Measurements from ENCODE around the gene PFKFB4. TPM values are rescaled to one million over a fixed set of nuclear protein-coding genes. Genes with fewer than 3 reads are reported as not detected.

PFKFB4 gene
- total and polyA plus RNA-seq, 12 donors = 0.40 to 7.7 (median 1.2) TPM

GRCh38 chr3:48521635-48522034 lies 35.0 kb downstream of the PFKFB4 start:
- H3K4me1 ChIP-seq = no peaks in the 10 kb centered on the region
- WGBS, 2 donors = 83 to 98% methylated on average over 6 of the region's 6 CpGs
- no peaks in the 10 kb centered on the region for H3K9me3 ChIP-seq
- H3K27me3 ChIP-seq = no peaks in the 10 kb centered on the region
- DNase-seq (no peak), ATAC-seq (no peak)
- H3K36me3 ChIP-seq = peaks cover 0 to 59% (median 0%) of the 10 kb centered on the region in 9 donors
- TF ChIP-seq CTCF (IDR thresholded peaks at IDR 0.05) = no peak
- H3K4me3 ChIP-seq = no peak overlapping the region
- intact Hi-C loops (cut with DNase I) = no loop called here
- no peak overlapping the region for H3K27ac ChIP-seq

GRCh38 chr3:48519277-48519643 lies 37.3 kb downstream of the PFKFB4 start:
- Histone ChIP-seq H3K4me1 (peaks cover 0 to 4% (median 0%) of the 10 kb centered on the region in 9 donors), H3K36me3 (peaks cover 0 to 43% (median 0%) of the 10 kb centered on the region in 9 donors), H3K4me3 (no peak overlapping the region), H3K27ac (no peak overlapping the region), H3K27me3 (no peaks in the 10 kb centered on the region), H3K9me3 (no peaks in the 10 kb centered on the region)
- no peak for ATAC-seq
- TF ChIP-seq CTCF (IDR thresholded peaks at IDR 0.05) = no peak
- intact Hi-C loops (cut with DNase I) = no loop called here
- WGBS, 2 donors = 96 to 97% methylated on average over 9 of the region's 9 CpGs
- DNase-seq = no peak

- intact Hi-C loops (cut with DNase I) = no loop called here
- DNase-seq (no peak), ATAC-seq (no peak)
- Histone ChIP-seq H3K4me1 (peaks cover 0 to 4% (median 0%) of the 10 kb centered on the region in 9 donors), H3K4me3 (no peak overlapping the region), H3K36me3 (peaks cover 0 to 38% (median 0%) of the 10 kb centered on the region in 9 donors), H3K9me3 (no peaks in the 10 kb centered on the region), H3K27ac (no peak overlapping the region), H3K27me3 (no peaks in the 10 kb centered on the region)
- no peak for TF ChIP-seq CTCF (IDR thresholded peaks at IDR 0.05)
- 78 to 81% methylated on average over 12 of the region's 12 CpGs for WGBS, 2 donors
Measured at GRCh38 chr3:48518638-48519276, 37.8 kb downstream of the PFKFB4 start.

- TF ChIP-seq CTCF (IDR thresholded peaks at IDR 0.05) = no peak
- Histone ChIP-seq H3K27me3 (no peaks in the 10 kb centered on the region), H3K27ac (no peak overlapping the region), H3K9me3 (no peaks in the 10 kb centered on the region), H3K36me3 (peaks cover 0 to 31% (median 0%) of the 10 kb centered on the region in 9 donors), H3K4me1 (peaks cover 0 to 4% (median 0%) of the 10 kb centered on the region in 9 donors), H3K4me3 (no peak overlapping the region)
- WGBS, 2 donors = 92 to 96% methylated on average over 6 of the region's 6 CpGs
- DNase-seq (no peak), ATAC-seq (no peak)
- intact Hi-C loops (cut with DNase I) = no loop called here
Measured at GRCh38 chr3:48518069-48518468, 38.5 kb downstream of the PFKFB4 start.

Data from heart right ventricle (tissue), 16 donors.